Epidermal melanocyte (primary cell): Measurements from ENCODE around the gene IGFBP2.
A peak's percentile ranks its signal among the peaks of the same experiment; 100 is the strongest.

Source experiments
- DNase-seq: peaks from one replicate; pipeline ENCODE4 v3.0.0; 2011; ENCODE audit warnings: low spot score; ENCODE audit not compliant: insufficient read length

The IGFBP2 gene

GRCh38 chr2:216681683-216682082 lies 48.5 kb downstream of the IGFBP2 start:
- no peak for DNase-seq

DNA sequence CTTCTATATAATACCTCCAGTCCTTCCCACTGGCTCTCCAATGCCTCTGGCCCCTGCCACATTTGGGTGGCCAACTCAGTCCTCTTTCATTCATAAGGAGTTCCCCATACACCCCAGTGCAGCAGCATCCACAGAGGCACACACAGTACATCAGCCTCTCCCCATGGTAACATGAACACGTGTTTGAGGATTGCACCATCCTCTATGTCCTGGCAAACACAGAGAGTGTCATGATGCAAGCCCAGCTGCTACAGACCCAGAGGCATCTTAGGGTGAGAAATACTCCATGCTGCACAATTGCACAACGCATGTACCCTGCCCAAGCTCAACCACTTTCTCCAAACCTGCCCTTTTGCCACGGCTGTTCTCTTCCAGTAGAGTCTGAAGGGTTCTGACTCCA lies 50.6 kb downstream of the IGFBP2 start:
- peak; percentile 90 for DNase-seq

DNA sequence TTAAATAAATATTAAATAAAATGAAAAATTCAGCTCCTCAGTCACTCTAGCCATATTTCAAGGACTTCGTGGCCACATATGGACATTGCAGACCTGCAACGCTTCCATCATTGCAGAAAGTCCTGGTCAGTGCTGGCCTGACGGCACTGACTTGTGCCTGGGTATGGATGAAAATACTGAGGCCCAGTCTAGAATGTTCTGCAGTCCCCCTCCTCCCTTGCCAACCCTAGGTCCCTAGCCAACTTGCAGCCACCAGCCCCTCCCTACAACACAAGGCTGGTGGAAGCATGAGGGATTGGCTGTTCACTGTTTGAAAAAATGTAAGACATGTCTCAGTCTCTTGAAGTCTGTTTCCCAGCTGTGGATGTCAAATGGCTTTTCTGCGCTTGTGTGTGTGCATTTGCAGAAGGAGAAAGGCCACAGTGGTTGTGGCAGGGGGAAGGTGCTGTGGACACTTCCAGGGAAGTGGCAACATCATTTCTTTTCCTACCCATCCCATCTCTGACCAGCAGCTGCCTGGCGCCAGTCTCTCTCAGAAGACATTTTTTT lies 52.2 kb downstream of the IGFBP2 start:
- DNase-seq: no peak

DNA sequence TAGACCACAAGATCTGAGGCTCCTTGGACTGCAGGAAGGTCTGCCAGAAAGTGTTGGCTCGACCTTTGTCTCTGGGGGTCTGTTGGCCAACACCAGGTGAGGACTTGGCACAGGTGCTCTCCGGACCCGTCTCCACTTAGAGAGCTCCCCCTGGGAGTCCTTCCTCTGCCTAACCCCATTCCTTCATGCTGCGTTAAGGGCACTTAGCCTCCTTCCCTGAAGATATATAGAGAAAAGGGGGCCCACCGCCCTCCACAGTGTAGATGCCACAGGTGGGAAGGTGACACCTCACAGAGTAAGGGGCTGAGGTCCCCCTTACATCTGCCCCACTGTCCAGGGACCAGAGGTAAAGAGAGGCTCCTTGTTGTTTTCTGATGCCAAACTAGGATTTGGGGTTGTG lies 53.9 kb downstream of the IGFBP2 start:
- DNase-seq: no peak

GRCh38 chr2:216687646-216688045 lies 54.4 kb downstream of the IGFBP2 start:
- DNase-seq: no peak

GRCh38 chr2:216688731-216689340 lies 55.6 kb downstream of the IGFBP2 start:
- no peak for DNase-seq

GRCh38 chr2:216689397-216689796 lies 56.2 kb downstream of the IGFBP2 start:
- DNase-seq: no peak

- peak; percentile 5 for DNase-seq
Observed at GRCh38 chr2:216690456-216690852, 57.2 kb downstream of the IGFBP2 start.

DNA sequence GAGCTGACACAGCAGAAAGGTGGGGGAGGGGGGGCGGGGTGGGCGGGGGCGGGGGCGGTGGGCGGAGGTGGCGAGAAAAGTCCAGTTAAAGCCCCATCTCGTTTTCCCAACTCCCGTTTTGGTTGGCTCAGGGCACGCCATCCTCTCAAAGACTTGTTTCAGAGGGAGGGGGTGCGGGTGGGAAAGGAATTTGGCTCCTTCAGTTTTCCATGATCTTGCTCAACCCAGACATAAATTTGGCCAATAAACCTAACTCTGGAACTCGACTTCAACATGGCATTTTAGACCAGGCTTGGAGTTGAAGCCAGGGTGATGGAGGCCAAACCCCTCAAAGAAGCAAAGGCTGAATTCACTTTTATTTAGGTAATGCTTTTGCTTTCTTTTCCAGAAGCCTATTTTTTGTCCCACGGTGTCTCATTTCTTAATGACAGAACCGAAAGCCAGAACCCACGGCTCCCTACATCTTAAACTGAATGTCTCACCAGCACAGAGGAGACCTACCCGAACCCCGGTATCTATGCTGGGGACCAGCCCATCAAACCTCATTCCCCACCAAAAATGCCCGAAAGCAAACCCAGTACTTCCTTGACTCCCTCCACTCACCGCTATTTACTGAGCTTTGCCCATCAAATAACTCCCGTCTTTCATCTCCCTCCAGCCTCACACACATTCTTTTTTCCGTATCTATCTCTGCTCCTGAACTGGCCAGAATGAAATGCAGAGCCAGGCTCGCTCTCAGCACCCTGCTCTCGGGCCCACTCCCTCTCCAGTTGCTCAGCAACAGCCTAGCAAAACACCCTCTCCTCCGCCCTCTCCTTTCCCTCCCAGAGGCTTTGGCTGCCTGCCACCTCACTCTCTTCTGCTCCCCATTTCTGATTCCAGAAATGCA lies 57.9 kb downstream of the IGFBP2 start:
- peak; percentile 50 for DNase-seq

- peak; percentile 67 for DNase-seq
Observed at GRCh38 chr2:216692636-216693413, 59.6 kb downstream of the IGFBP2 start.

GRCh38 chr2:216693414-216694080 lies 60.3 kb downstream of the IGFBP2 start:
- DNase-seq: peak; percentile 2

GRCh38 chr2:216694082-216694825 lies 61.0 kb downstream of the IGFBP2 start:
- peak; percentile 13 for DNase-seq

DNA sequence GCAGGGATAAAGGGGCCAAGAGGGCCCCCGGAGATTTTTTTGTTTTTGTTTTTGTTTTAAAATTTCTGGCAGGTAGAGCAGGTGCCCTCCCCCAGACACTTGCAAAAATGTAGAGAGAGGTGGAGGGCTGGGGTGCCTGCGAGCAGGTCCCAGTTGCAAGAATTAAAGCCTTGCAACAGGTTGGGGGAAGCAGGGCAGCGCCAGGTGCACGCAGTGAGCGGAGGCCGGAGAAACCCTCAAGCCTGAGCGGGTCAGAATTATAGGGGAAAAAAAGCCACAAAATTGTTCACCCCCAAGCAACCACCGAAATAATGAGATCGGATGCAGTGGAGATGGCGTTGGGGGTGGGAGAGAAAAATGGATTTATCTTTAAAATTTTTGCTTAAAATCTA lies 61.6 kb downstream of the IGFBP2 start:
- no peak for DNase-seq

DNA sequence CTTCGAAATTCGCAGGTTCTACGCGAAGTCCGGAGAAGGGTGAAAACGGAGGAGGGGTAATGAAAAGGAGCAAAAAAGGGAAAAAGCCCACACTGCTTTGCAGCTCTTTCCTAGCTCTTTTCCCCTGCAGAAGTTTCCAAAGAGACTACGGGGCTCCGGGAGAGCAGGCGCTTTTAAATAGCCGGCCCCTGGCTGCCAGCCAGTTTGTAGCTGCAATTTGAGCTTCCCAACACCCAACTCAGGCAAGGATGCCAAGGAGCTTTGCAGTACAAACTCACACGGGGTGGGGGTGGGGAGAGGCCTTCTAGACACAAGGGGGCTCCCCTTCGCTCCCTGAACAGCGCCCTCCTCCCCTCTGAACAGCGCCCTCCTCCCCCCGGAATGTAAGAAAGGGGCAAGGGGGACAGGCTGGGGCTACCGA lies 62.2 kb downstream of the IGFBP2 start, which contains the start of gene IGFBP5:
TSS of gene IGFBP5 (minus strand) at position 149 of the 421 bp plus-strand sequence. CDS start 774 bp downstream, outside the sequence.
- DNase-seq: peak; percentile 5

- DNase-seq: peak; percentile 2
Observed at GRCh38 chr2:216696321-216696720, 63.1 kb downstream of the IGFBP2 start.

DNA sequence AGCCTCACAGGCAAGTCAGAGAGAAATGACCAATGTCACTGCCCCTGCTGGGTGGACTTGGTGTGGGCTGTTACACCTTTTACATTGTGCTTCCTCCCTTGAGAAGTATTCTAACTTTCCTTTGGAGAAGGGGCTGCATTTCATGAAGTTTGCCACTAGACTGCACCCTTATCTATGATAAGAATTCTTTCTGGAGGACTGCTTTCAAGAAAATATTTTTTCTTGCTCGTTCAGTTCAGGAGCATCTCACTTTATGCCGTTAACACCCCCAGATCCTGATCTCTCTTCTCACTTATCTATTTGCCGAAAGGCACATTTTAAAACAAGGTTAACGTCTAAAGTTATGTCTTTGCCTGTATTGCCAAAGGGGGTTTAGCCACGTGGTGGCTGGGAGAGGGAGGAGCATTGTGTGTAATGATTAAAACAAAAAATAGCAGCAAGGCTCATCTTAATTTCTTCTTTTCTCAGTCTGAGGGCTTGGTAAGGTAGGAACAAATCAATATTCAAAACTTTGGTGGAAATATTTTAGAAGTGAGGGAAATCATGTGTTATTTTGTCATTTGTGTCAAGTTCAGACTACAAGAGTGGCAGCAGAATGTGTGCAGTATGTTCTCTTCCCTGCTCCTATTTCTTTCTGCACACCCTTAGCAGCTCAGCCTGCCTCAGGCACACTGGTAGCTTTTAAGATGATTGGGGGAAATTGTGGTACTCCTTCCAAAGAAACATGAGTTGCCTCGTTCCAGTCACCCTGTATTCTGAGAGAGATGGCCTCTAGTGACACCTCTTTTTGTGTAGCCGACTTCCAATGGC lies 63.7 kb downstream of the IGFBP2 start:
- peak; percentile 21 for DNase-seq

DNA sequence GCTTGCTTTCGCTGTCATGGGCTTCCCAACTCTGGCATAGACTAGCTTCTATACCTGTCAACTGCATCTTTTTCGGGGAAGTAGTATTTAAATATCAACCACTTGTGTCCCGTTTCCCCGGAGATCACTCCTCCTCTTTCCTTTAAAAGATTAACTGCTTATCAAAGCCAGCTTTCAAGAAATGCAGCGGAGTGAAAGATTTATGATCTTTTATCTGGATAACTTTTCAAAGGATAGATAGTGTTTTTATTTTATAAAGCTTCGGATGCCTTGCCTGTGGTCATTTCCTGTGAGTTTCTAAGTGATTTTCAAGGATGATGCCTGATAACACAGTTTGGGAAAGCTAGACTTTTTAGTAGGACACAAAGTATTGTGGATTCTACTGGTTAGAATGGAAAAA lies 65.1 kb downstream of the IGFBP2 start:
- no peak for DNase-seq

DNA sequence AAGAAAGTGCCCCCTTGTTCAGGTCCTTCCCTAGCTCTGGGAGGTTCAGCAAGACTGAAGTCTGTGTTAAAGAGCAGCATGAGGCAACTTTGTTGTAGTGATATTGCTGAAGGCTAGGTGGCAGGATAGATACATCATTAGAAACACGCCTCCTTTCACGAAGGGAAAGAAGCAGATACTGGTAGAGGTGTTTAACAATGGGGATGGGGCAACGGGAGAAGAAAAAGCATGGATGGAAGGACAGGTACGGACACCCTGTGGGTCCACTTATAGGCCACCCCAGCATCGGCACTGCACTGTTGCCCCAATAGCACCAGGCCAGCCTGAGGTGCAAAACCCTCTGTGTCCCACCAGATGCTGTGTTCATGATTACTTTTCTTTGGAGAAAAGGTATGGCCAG lies 65.7 kb downstream of the IGFBP2 start:
- peak; percentile 59 for DNase-seq

- DNase-seq: no peak
Observed at GRCh38 chr2:216700088-216700567, 66.9 kb downstream of the IGFBP2 start.
